ENCODE data around the gene INSRR.

- TF ChIP-seq, protein P1, sequence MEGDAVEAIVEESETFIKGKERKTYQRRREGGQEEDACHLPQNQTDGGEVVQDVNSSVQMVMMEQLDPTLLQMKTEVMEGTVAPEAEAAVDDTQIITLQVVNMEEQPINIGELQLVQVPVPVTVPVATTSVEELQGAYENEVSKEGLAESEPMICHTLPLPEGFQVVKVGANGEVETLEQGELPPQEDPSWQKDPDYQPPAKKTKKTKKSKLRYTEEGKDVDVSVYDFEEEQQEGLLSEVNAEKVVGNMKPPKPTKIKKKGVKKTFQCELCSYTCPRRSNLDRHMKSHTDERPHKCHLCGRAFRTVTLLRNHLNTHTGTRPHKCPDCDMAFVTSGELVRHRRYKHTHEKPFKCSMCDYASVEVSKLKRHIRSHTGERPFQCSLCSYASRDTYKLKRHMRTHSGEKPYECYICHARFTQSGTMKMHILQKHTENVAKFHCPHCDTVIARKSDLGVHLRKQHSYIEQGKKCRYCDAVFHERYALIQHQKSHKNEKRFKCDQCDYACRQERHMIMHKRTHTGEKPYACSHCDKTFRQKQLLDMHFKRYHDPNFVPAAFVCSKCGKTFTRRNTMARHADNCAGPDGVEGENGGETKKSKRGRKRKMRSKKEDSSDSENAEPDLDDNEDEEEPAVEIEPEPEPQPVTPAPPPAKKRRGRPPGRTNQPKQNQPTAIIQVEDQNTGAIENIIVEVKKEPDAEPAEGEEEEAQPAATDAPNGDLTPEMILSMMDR (IDR thresholded peaks at IDR 0.05): no peak
- TF ChIP-seq POLR2A (IDR thresholded peaks at IDR 0.05): no peak
Observed at GRCh38 chr1:156883919-156884318, 25.0 kb upstream of the INSRR start.
